OCI-LY1 (cell line): ENCODE measurements around the gene CYP17A1.

Experiments used
- H2AFZ ChIP-seq: fragments of 200-600 bp; sonication (generic), shearing (Covaris generic); 2 replicates; pipeline ENCODE4 v1.6.0; 2014; ENCODE audit warnings: antibody characterized with exemption, mild to moderate bottlenecking, low read length
- H3F3A ChIP-seq: fragments of 200-600 bp; sonication (generic), shearing (Covaris generic); 2 replicates; pipeline ENCODE4 v1.6.0; 2014; ENCODE audit warnings: mild to moderate bottlenecking, antibody characterized with exemption, low read length, moderate library complexity; ENCODE audit not compliant: insufficient read depth
- H3K27ac ChIP-seq: fragments of 200-600 bp; sonication (generic); 2 replicates; pipeline ENCODE4 v1.5.1; 2014; ENCODE audit warnings: low read length, mixed run types, mild to moderate bottlenecking, low read depth; ENCODE audit not compliant: poor library complexity, severe bottlenecking
- H3K27me3 ChIP-seq: fragments of 200-600 bp; sonication (generic); 2 replicates; pipeline ENCODE4 v1.6.0; 2014; ENCODE audit warnings: antibody characterized with exemption, mild to moderate bottlenecking, low read length, moderate library complexity; ENCODE audit not compliant: insufficient read depth
- H3K36me3 ChIP-seq: fragments of 200-600 bp; sonication (generic); 2 replicates; pipeline ENCODE4 v1.6.1; 2014; ENCODE audit warnings: mild to moderate bottlenecking, antibody characterized with exemption, low read length, moderate library complexity, mixed read lengths; ENCODE audit not compliant: insufficient read depth
- H3K4me1 ChIP-seq: fragments of 200-600 bp; sonication (generic); 2 replicates; pipeline ENCODE4 v1.5.1; 2014; ENCODE audit warnings: mild to moderate bottlenecking, low read length, moderate library complexity; ENCODE audit not compliant: insufficient read depth, severe bottlenecking
- H3K4me2 ChIP-seq: fragments of 200-600 bp; sonication (generic), shearing (Covaris generic); 2 replicates; pipeline ENCODE4 v1.6.1; 2014; ENCODE audit warnings: low read length
- H3K4me3 ChIP-seq: fragments of 200-600 bp; sonication (generic); 2 replicates; pipeline ENCODE4 v1.5.1; 2014; ENCODE audit warnings: low read length, low read depth, mild to moderate bottlenecking, mixed read lengths; ENCODE audit not compliant: poor library complexity, severe bottlenecking
- H3K79me2 ChIP-seq: fragments of 200-600 bp; shearing (Covaris generic); 2 replicates; pipeline ENCODE4 v1.6.1; 2016; ENCODE audit warnings: mixed run types, low read length, mixed read lengths; ENCODE audit not compliant: insufficient read depth
- H3K9ac ChIP-seq: fragments of 200-600 bp; sonication (generic), shearing (Covaris generic); 2 replicates; pipeline ENCODE4 v1.6.1; 2014; ENCODE audit warnings: mild to moderate bottlenecking, low read length, mixed read lengths
- H3K9me2 ChIP-seq: fragments of 200-600 bp; sonication (generic), shearing (Covaris generic); 2 replicates; pipeline ENCODE4 v1.6.1; 2014; ENCODE audit warnings: low read depth, mild to moderate bottlenecking, low read length, mixed read lengths
- H3K9me3 ChIP-seq: fragments of 200-600 bp; shearing (Covaris generic); 2 replicates; pipeline ENCODE4 v1.6.1; 2014; ENCODE audit warnings: low read length, mixed read lengths
- H4K20me1 ChIP-seq: fragments of 200-600 bp; sonication (generic), shearing (Covaris generic); 2 replicates; pipeline ENCODE4 v1.6.0; 2016; ENCODE audit warnings: mild to moderate bottlenecking, low read length; ENCODE audit not compliant: insufficient read depth
- EZH2 ChIP-seq: fragments of 200-600 bp; sonication (generic), shearing (Covaris generic); IDR thresholded peaks from 2 replicates; pipeline ENCODE4 v1.8.0; 2017; ENCODE audit warnings: borderline replicate concordance, mixed run types, mild to moderate bottlenecking, antibody characterized with exemption, low read length, moderate library complexity, mixed read lengths
- TF ChIP-seq, protein P1 (sequence below): fragments of 200-600 bp; sonication (generic), shearing (Covaris generic); IDR thresholded peaks from 2 replicates; pipeline ENCODE4 v1.5.1; 2017; ENCODE audit warnings: mild to moderate bottlenecking, antibody characterized with exemption, low read length, moderate library complexity, mixed read lengths

Gene CYP17A1

DNA sequence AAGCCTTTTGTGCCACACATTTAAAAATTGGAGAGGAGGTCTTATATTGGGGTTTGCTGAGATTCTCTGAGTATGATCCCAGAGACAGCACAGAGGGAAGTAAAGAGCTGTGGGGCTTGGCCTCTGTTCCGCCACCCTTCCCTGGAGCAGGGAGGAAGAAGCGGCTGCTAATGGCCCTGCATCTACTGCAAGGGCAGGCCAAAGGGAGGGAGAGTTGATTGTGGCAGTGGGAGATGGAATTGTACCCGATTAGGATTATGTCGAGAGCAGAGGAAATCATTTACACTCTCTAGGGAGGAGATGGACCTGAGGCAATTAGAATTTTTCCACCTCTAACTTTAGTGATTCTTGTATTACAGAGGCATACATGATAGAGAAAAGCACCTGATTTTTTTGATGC lies 28.8 kb downstream of the CYP17A1 start:
- Histone ChIP-seq H3K9me2 (no peaks in the 10 kb centered on the region), H3K4me3 (no peak overlapping the region), H3F3A (no peaks in the 10 kb centered on the region; the same call in 1 of the 2 replicates), H2AFZ (no peak overlapping the region), H3K9ac (no peak overlapping the region), H3K27me3 (no peaks in the 10 kb centered on the region), H3K9me3 (no peaks in the 10 kb centered on the region), H3K4me2 (no peak overlapping the region), H4K20me1 (no peaks in the 10 kb centered on the region), H3K27ac (no peak overlapping the region), H3K4me1 (peaks cover 24% of the 10 kb centered on the region), H3K36me3 (peaks cover 17% of the 10 kb centered on the region; the same call in 1 of the 2 replicates), H3K79me2 (no peaks in the 10 kb centered on the region)
- TF ChIP-seq, protein P1, sequence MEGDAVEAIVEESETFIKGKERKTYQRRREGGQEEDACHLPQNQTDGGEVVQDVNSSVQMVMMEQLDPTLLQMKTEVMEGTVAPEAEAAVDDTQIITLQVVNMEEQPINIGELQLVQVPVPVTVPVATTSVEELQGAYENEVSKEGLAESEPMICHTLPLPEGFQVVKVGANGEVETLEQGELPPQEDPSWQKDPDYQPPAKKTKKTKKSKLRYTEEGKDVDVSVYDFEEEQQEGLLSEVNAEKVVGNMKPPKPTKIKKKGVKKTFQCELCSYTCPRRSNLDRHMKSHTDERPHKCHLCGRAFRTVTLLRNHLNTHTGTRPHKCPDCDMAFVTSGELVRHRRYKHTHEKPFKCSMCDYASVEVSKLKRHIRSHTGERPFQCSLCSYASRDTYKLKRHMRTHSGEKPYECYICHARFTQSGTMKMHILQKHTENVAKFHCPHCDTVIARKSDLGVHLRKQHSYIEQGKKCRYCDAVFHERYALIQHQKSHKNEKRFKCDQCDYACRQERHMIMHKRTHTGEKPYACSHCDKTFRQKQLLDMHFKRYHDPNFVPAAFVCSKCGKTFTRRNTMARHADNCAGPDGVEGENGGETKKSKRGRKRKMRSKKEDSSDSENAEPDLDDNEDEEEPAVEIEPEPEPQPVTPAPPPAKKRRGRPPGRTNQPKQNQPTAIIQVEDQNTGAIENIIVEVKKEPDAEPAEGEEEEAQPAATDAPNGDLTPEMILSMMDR = no peak
- no peak for TF ChIP-seq EZH2

DNA sequence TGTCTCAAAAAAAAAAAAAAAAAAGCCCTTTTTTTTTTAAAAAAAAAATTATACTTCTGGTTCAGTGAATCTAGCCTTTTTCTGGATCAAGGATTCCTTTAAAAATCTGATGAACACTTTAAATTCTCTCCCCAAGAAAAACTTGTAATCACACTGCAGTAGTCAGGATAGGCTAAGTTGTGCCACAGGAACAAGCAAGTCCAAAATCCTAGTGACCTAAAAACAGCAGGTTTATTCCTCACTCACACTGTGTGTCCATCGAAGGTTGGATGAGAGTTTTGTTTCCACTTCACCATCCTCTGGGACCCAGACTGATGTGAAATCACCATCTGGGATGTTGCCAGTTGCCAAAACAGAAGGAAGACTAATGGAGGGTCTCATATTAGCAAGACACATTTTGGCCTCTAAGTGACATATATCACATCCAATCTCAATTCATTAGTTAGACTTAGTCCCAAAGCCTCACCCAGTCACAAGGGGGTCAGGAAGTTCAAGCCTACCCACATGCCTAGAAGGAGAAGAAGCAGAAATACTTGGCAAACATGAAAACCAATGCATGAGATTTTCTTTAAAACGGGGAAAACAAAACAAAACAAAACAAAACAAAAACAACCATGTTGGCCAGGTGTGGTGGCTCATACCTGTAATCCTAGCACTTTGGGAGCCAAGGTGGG lies 32.7 kb downstream of the CYP17A1 start:
- H4K20me1 ChIP-seq = no peaks in the 10 kb centered on the region
- TF ChIP-seq EZH2 = no peak
- TF ChIP-seq, protein P1 = no peak
- no peaks in the 10 kb centered on the region for H3K27me3 ChIP-seq
- H3K4me2 ChIP-seq = no peak overlapping the region
- no peaks in the 10 kb centered on the region for H3K9me3 ChIP-seq
- H3K4me1 ChIP-seq = peaks cover 40% of the 10 kb centered on the region
- no peaks in the 10 kb centered on the region for H3K9me2 ChIP-seq
- no peaks in the 10 kb centered on the region; the same call in 1 of the 2 replicates for H3F3A ChIP-seq
- H3K4me3 ChIP-seq = no peak overlapping the region
- peaks cover 6% of the 10 kb centered on the region; the same call in 1 of the 2 replicates for H3K36me3 ChIP-seq
- H3K27ac ChIP-seq = no peak overlapping the region
- H2AFZ ChIP-seq = no peak overlapping the region
- no peak overlapping the region for H3K9ac ChIP-seq
- no peaks in the 10 kb centered on the region for H3K79me2 ChIP-seq

DNA sequence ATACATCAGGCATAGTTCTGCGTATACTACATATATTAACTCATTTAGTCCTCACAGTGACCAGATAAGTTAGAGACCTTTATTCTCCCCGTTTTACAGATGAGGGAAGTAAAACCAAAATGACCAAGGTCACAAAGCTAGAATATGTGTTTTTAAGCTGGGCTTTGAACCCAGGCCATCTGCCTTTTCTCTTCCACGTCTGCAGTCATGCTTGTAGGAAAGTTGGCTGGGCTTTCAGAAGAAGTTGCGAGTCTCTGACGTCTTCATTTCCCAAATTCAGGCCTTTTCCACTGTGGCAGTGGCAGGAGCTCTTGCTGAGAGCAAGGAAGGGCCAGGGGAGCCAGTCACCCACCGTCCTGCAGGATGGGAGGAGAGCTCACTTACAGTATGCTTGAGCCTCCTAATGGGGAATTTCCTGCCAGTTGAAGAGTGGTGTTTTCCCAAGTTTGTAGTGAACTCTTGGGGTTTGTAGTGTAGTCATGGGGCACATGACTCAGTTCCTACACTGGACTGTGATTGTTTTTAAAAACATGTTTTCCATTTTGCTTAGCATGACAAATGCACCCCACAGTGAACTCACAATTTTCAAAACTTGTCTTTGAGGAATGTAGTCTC lies 34.2 kb downstream of the CYP17A1 start:
- H3K79me2 ChIP-seq = no peaks in the 10 kb centered on the region
- H3K9me2 ChIP-seq = no peaks in the 10 kb centered on the region
- H3K27me3 ChIP-seq = no peaks in the 10 kb centered on the region
- H3K4me3 ChIP-seq = no peak overlapping the region
- peaks cover 6% of the 10 kb centered on the region for H3K36me3 ChIP-seq
- H3K4me1 ChIP-seq = peaks cover 42% of the 10 kb centered on the region
- H2AFZ ChIP-seq = no peak overlapping the region
- H3K4me2 ChIP-seq = no peak overlapping the region
- H3K9ac ChIP-seq = no peak overlapping the region
- no peaks in the 10 kb centered on the region for H3K9me3 ChIP-seq
- H3F3A ChIP-seq = no peaks in the 10 kb centered on the region; the same call in 1 of the 2 replicates
- H3K27ac ChIP-seq = peak overlapping the region; percentile 59
- no peak for TF ChIP-seq EZH2
- TF ChIP-seq, protein P1 = no peak
- H4K20me1 ChIP-seq = no peaks in the 10 kb centered on the region
